Gastroesophageal sphincter (tissue), 4 donors: Measurements from ENCODE around the gene LYL1. TPM values are rescaled to one million over a fixed set of nuclear protein-coding genes. Genes with fewer than 3 reads are reported as not detected.
A peak's percentile ranks its signal among the peaks of the same experiment; 100 is the strongest.

Experiments used
- ATAC-seq: fragments of 150-250 bp; one replicate; pipeline ENCODE4 v1.9.1; 2016; ENCODE audit warnings: mild to moderate bottlenecking, moderate library complexity
- H3K27ac ChIP-seq, 4 donors: fragments of 200-600 bp; sonication (generic) in 3 of 4; 1 replicate in 3 of 4; 2 replicates in 1 of 4; pipeline ENCODE4 v1.5.1; 2016 to 2019
- H3K27me3 ChIP-seq: fragments of 200-600 bp; sonication (generic); one replicate; pipeline ENCODE4 v1.5.1; 2019
- H3K36me3 ChIP-seq, 2 donors: fragments of 200-600 bp; sonication (generic); one replicate each; pipeline ENCODE4 v1.5.1; 2019; ENCODE audit warnings: control low read depth in 1 of 2
- H3K4me1 ChIP-seq, 3 donors: fragments of 200-600 bp; sonication (generic); 1 replicate in 2 of 3; 2 replicates in 1 of 3; pipeline ENCODE4 v1.5.1; 2016 to 2019; ENCODE audit warnings: control low read depth in 2 of 3
- H3K4me3 ChIP-seq, 2 donors: fragments of 200-600 bp; sonication (generic); one replicate each; pipeline ENCODE4 v1.5.1; 2019; ENCODE audit warnings: mild to moderate bottlenecking in 1 of 2, moderate library complexity in 1 of 2
- H3K9me3 ChIP-seq, 3 donors: fragments of 200-600 bp; sonication (generic); one replicate each; pipeline ENCODE4 v1.5.1; 2017 to 2019; ENCODE audit warnings: control low read depth in 2 of 3
- CTCF ChIP-seq, 4 experiments: fragments of 200-600 bp in 2 of 4; fragments of 450-650 bp in 2 of 4; sonication (generic) in 1 of 4; IDR thresholded peaks; one replicate each; pipeline ENCODE4 v1.5.1; 2017 to 2019; ENCODE audit warnings: antibody characterized with exemption in 4 of 4, mild to moderate bottlenecking in 2 of 4, moderate library complexity in 2 of 4
- EP300 ChIP-seq: sonication (generic); formaldehyde crosslinking; IDR thresholded peaks from one replicate; pipeline ENCODE4 v1.6.1; 2017; ENCODE audit warnings: antibody characterized with exemption, mild to moderate bottlenecking
- POLR2A ChIP-seq, 2 donors: fragments of 450-650 bp; IDR thresholded peaks; one replicate each; pipeline ENCODE4 v1.6.1; 2017; ENCODE audit warnings: antibody characterized with exemption in 2 of 2, mild to moderate bottlenecking in 2 of 2, moderate library complexity in 1 of 2
- POLR2AphosphoS5 ChIP-seq: sonication (generic); formaldehyde crosslinking; IDR thresholded peaks from one replicate; pipeline ENCODE4 v1.6.1; 2017; ENCODE audit warnings: antibody characterized with exemption
- WGBS, 2 donors: methylation state at CpG; one replicate each; pipeline ENCODE4 v1.1.5; 2018; ENCODE audit warnings: low coverage in 1 of 2; 5-methylcytosine and 5-hydroxymethylcytosine counted together
- total RNA-seq, 4 donors: library from RNA; depleted of rRNA; stranded (reverse); fragments of >200 nt; gene quantifications; one replicate each; pipeline ENCODE4 v1.1.0, GENCODE V29; 2016

Gene LYL1
- total RNA-seq, 4 donors from 2014 or later = 9.9 to 11.8 (median 10.8) TPM

GRCh38 chr19:13095393-13095784, 7.3 kb downstream of the LYL1 start:
- TF ChIP-seq EP300 (no peak), POLR2A (IDR thresholded peaks at IDR 0.05) (no peak), POLR2AphosphoS5 (no peak), CTCF (IDR thresholded peaks at IDR 0.05) (no peak)
- Histone ChIP-seq H3K4me1 (peaks cover 0 to 98% (median 50%) of the 10 kb centered on the region in 3 donors), H3K27ac (peak overlapping the region in 3 of 4 donors; percentile 85 to 89 (median 85)), H3K9me3 (no peaks in the 10 kb centered on the region), H3K4me3 (peak overlapping the region in 1 of 2 donors; percentile 33), H3K36me3 (peaks cover 0 to 25% of the 10 kb centered on the region in 2 donors), H3K27me3 (peaks cover 9% of the 10 kb centered on the region)
- 40% methylated on average over 1 of the region's 25 CpGs; no CpG with 5 or more reads in 1 of the 2 donors for WGBS, 2 donors
- ATAC-seq = no peak

- peak overlapping the region in 3 of 4 donors; percentile 85 to 89 (median 85) for H3K27ac ChIP-seq
Observed at GRCh38 chr19:13094771-13095392, 7.8 kb downstream of the LYL1 start.

GRCh38 chr19:13094106-13094504, 8.6 kb downstream of the LYL1 start:
- Histone ChIP-seq H3K4me3 (no peak overlapping the region), H3K9me3 (no peaks in the 10 kb centered on the region), H3K4me1 (peaks cover 0 to 98% (median 61%) of the 10 kb centered on the region in 3 donors), H3K27ac (peak overlapping the region in 3 of 4 donors; percentile 85 to 89 (median 85)), H3K27me3 (peaks cover 9% of the 10 kb centered on the region), H3K36me3 (peaks cover 0 to 35% of the 10 kb centered on the region in 2 donors)
- ATAC-seq = no peak
- TF ChIP-seq EP300 = no peak
- WGBS, 2 donors = no CpG with 5 or more reads among the region's 5 CpGs

More at GRCh38 chr19:13094771-13095392, 7.8 kb downstream of the LYL1 start:
- peak overlapping the region in 1 of 2 donors; percentile 33 for H3K4me3 ChIP-seq
- ATAC-seq = no peak
- WGBS, 2 donors = 27 to 67% methylated on average over 2 to 3 of the region's 16 CpGs
- H3K27me3 ChIP-seq = peaks cover 9% of the 10 kb centered on the region
- peaks cover 0 to 29% of the 10 kb centered on the region in 2 donors for H3K36me3 ChIP-seq
- H3K4me1 ChIP-seq = peaks cover 0 to 98% (median 54%) of the 10 kb centered on the region in 3 donors
- no peaks in the 10 kb centered on the region for H3K9me3 ChIP-seq
- no peak for TF ChIP-seq CTCF (IDR thresholded peaks at IDR 0.05)

GRCh38 chr19:13093407-13094105, 9.1 kb downstream of the LYL1 start:
- Histone ChIP-seq H3K4me1 (peaks cover 0 to 96% (median 56%) of the 10 kb centered on the region in 3 donors), H3K36me3 (peaks cover 0 to 39% of the 10 kb centered on the region in 2 donors), H3K4me3 (no peak overlapping the region), H3K27me3 (peaks cover 9% of the 10 kb centered on the region), H3K9me3 (no peaks in the 10 kb centered on the region), H3K27ac (peak overlapping the region in 3 of 4 donors; percentile 85 to 89 (median 85))
- WGBS, 2 donors = 20 to 80% methylated on average over 1 of the region's 12 CpGs
- peak in 3 of 4 experiments; percentile 94 to 98 (median 98) for TF ChIP-seq CTCF (IDR thresholded peaks at IDR 0.05)
- no peak for TF ChIP-seq POLR2A (IDR thresholded peaks at IDR 0.05)
- ATAC-seq = peak; percentile 70

- Histone ChIP-seq H3K9me3 (no peaks in the 10 kb centered on the region), H3K4me1 (peaks cover 0 to 88% (median 56%) of the 10 kb centered on the region in 3 donors), H3K27ac (peak overlapping the region in 3 of 4 donors; percentile 85 to 89 (median 85)), H3K27me3 (peaks cover 5% of the 10 kb centered on the region), H3K4me3 (no peak overlapping the region), H3K36me3 (peaks cover 0 to 44% of the 10 kb centered on the region in 2 donors)
- TF ChIP-seq POLR2AphosphoS5 (no peak), POLR2A (IDR thresholded peaks at IDR 0.05) (no peak), EP300 (no peak), CTCF (IDR thresholded peaks at IDR 0.05) (no peak)
- 44% methylated on average over 3 of the region's 14 CpGs; no CpG with 5 or more reads in 1 of the 2 donors for WGBS, 2 donors
- no peak for ATAC-seq
Observed at GRCh38 chr19:13092606-13093235, 9.9 kb downstream of the LYL1 start.
